HEK293T (cell line): ENCODE results near the gene ALOX5.

ENCODE experiments used
- FOXK2 ChIP-seq: fragments of 450-650 bp; IDR thresholded peaks from 2 replicates; pipeline ENCODE4 v1.6.1; 2016; ENCODE audit warnings: mild to moderate bottlenecking
- SP1 ChIP-seq: fragments of 450-650 bp; IDR thresholded peaks from 2 replicates; pipeline ENCODE4 v1.6.1; 2017
- TARDBP ChIP-seq: fragments of 450-650 bp; IDR thresholded peaks from 2 replicates; pipeline ENCODE4 v1.6.1; 2016

DNA sequence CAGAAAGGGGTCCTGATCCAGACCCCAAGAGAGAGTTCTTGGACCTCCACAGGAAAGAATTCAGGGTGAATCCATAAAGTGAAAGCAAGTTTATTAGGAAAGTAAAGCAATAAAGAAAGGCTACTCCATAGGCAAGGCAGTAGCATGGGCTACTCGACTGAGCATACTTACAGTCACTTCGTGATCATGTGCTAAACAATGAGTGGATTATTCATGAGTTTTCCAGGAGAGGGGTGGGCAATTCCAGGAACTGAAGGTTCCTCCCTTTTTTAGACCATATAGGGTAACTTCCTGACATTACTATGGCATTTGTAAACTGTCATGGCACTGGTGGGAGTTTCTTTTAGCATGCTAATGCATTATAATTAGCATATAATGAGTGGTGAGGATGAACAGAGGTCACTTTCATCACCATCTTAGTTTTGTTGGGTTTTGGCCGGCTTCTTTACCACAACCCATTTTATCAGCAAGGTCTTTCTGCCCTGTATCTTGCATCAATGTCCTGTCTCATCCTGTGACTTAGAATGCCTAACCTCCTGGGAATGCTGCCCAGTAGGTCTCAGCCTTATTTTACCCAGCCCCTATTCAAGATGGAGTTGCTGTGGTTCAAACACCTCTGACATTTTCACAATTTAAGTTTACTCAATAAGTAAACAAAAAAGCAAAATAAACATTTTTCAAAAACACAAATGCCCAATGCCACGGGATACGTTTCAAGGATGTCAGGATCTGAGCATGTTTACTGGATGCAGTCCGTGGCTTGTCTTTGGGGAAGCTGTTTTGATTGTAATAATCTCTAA lies 37.0 kb downstream of the ALOX5 start:
- TF ChIP-seq SP1 (no peak), FOXK2 (no peak), TARDBP (no peak)
